CD14-positive monocyte (primary cell): ENCODE measurements around the gene COPB2. TPM values are rescaled to one million over a fixed set of nuclear protein-coding genes. Genes with fewer than 3 reads are reported as not detected.
A peak's percentile ranks its signal among the peaks of the same experiment; 100 is the strongest.

ENCODE experiments used
- DNase-seq, 3 donors: peaks; one replicate each; pipeline ENCODE4 v3.0.0-alpha.2; 2011 to 2022
- H2AFZ ChIP-seq: 2 replicates; pipeline ENCODE4 v1.6.0; 2012; ENCODE audit warnings: mild to moderate bottlenecking, low read depth, low read length, inconsistent platforms; ENCODE audit not compliant: insufficient read depth, poor library complexity, severe bottlenecking
- H3K27ac ChIP-seq, 2 donors: 1 replicate in 1 of 2; 2 replicates in 1 of 2; pipeline ENCODE4 v1.5.1; 2012 to 2013; ENCODE audit warnings: low read length in 2 of 2, control low read depth in 1 of 2, inconsistent platforms in 1 of 2, low read depth in 1 of 2, mild to moderate bottlenecking in 1 of 2
- H3K27me3 ChIP-seq, 2 donors: one replicate each; pipeline versions ENCODE4 v1.6.0 to v1.6.1; 2011 to 2013; ENCODE audit warnings: low read length in 2 of 2; ENCODE audit not compliant: control insufficient read depth in 2 of 2, insufficient read depth in 2 of 2
- H3K36me3 ChIP-seq, 2 donors: replicated peaks in 1 of 2; 1 replicate in 1 of 2; 2 replicates in 1 of 2; pipeline versions ENCODE4 v1.5.1 to v1.6.1; 2012 to 2013; ENCODE audit warnings: low read length in 2 of 2, control low read depth in 1 of 2, inconsistent platforms in 1 of 2, mild to moderate bottlenecking in 1 of 2; ENCODE audit not compliant: insufficient read depth in 2 of 2, control insufficient read depth in 1 of 2
- H3K4me1 ChIP-seq, 2 donors: 1 replicate in 1 of 2; 2 replicates in 1 of 2; pipeline versions ENCODE4 v1.5.1 to v1.6.1; 2012 to 2013; ENCODE audit warnings: low read length in 2 of 2, control low read depth in 1 of 2, inconsistent platforms in 1 of 2, mild to moderate bottlenecking in 1 of 2, moderate library complexity in 1 of 2; ENCODE audit not compliant: insufficient read depth in 2 of 2, control insufficient read depth in 1 of 2
- H3K4me2 ChIP-seq: replicated peaks from 2 replicates; pipeline ENCODE3; 2012; ENCODE audit warnings: low read length, moderate library complexity, mild to moderate bottlenecking; ENCODE audit not compliant: poor library complexity, severe bottlenecking; ENCODE audit errors: extremely low read depth
- H3K4me3 ChIP-seq, 3 experiments: fragments of 200-600 bp in 1 of 3; sonication (generic) in 1 of 3; replicated peaks in 1 of 3; 1 replicate in 2 of 3; 2 replicates in 1 of 3; pipeline ENCODE4 v1.5.1; 2011 to 2013; ENCODE audit warnings: low read length in 3 of 3, mild to moderate bottlenecking in 3 of 3, control low read depth in 2 of 3, low read depth in 2 of 3, inconsistent platforms in 1 of 3, moderate library complexity in 1 of 3
- H3K79me2 ChIP-seq: 2 replicates; pipeline ENCODE4 v1.6.0; 2012; ENCODE audit warnings: mild to moderate bottlenecking, control low read depth, inconsistent platforms, low read length, moderate library complexity; ENCODE audit not compliant: insufficient read depth
- H3K9ac ChIP-seq: 2 replicates; pipeline ENCODE4 v1.6.0; 2017; ENCODE audit warnings: low read length, mild to moderate bottlenecking; ENCODE audit not compliant: insufficient read depth, poor library complexity, severe bottlenecking
- H3K9me3 ChIP-seq, 2 donors: replicated peaks in 1 of 2; 1 replicate in 1 of 2; 2 replicates in 1 of 2; pipeline versions ENCODE4 v1.5.1 to v1.6.1; 2012 to 2013; ENCODE audit warnings: low read length in 2 of 2, control low read depth in 1 of 2; ENCODE audit not compliant: control insufficient read depth in 1 of 2, insufficient read depth in 1 of 2
- H4K20me1 ChIP-seq: 2 replicates; pipeline ENCODE4 v1.6.0; 2012; ENCODE audit warnings: mild to moderate bottlenecking, low read length, control low read depth, moderate library complexity; ENCODE audit not compliant: insufficient read depth
- H3K27ac Mint-ChIP-seq, 7 donors: one replicate each; pipeline ENCODE4 v1.8.0; 2020; ENCODE audit warnings: mild to moderate bottlenecking in 7 of 7, mixed read lengths in 7 of 7, moderate library complexity in 6 of 7, inconsistent platforms in 2 of 7
- H3K27me3 Mint-ChIP-seq, 3 donors: one replicate each; pipeline ENCODE4 v1.8.0; 2021 to 2022; ENCODE audit warnings: low read depth in 3 of 3, mild to moderate bottlenecking in 3 of 3, mixed read lengths in 3 of 3, moderate library complexity in 3 of 3, inconsistent platforms in 1 of 3
- H3K36me3 Mint-ChIP-seq, 2 donors: one replicate each; pipeline ENCODE4 v1.8.0; 2020; ENCODE audit warnings: mixed read lengths in 2 of 2, inconsistent platforms in 1 of 2, mild to moderate bottlenecking in 1 of 2
- H3K4me1 Mint-ChIP-seq: one replicate; pipeline ENCODE4 v1.8.0; 2020; ENCODE audit warnings: mild to moderate bottlenecking, mixed read lengths
- H3K4me3 Mint-ChIP-seq, 2 donors: one replicate each; pipeline ENCODE4 v1.8.0; 2020; ENCODE audit warnings: mild to moderate bottlenecking in 2 of 2, mixed read lengths in 2 of 2, moderate library complexity in 1 of 2
- H3K9me3 Mint-ChIP-seq, 7 donors: one replicate each; pipeline ENCODE4 v1.8.0; 2020 to 2022; ENCODE audit warnings: mixed read lengths in 7 of 7, mild to moderate bottlenecking in 6 of 7, moderate library complexity in 6 of 7, inconsistent platforms in 2 of 7
- CTCF ChIP-seq: fragments of 200-600 bp; IDR thresholded peaks from one replicate; pipeline ENCODE4 v1.8.0; 2022; ENCODE audit warnings: antibody characterized with exemption, mild to moderate bottlenecking
- WGBS: methylation state at CpG from one replicate; pipeline ENCODE4 v1.1.5; 2013; ENCODE audit warnings: missing lambda C conversion rate; ENCODE audit not compliant: insufficient coverage; 5-methylcytosine and 5-hydroxymethylcytosine counted together
- intact Hi-C, 2 donors: fragments of 100-400 bp; cut with micrococcal nuclease; formaldehyde crosslinking; loops; one replicate each; pipeline versions ENCODE4 v1.15.0 to v1.15.1; 2023
- polyA plus RNA-seq, 3 donors: library from polyadenylated mRNA; depleted of rRNA in 1 of 3; unstranded in 2 of 3; stranded (reverse) in 1 of 3; fragments of 300-500 nt in 2 of 3; fragments of >200 nt in 1 of 3; fragmentation: Illumina TruSeq in 2 of 3; gene quantifications; 1 replicate in 2 of 3; 2 replicates in 1 of 3; pipeline ENCODE4 v1.2.3, GENCODE V29; 2012 to 2021

The COPB2 gene
- polyA plus RNA-seq, 3 donors = 22.6 to 95.6 (median 76.9) TPM

- H3K4me3 Mint-ChIP-seq = no peak overlapping the region
- TF ChIP-seq CTCF = no peak
- H3K9me3 ChIP-seq = no peaks in the 10 kb centered on the region
- H3K9me3 Mint-ChIP-seq = peaks cover 0 to 5% (median under 1%) of the 10 kb centered on the region in 7 donors
- WGBS = no CpG with 5 or more reads among the region's 2 CpGs
- peaks cover 49 to 54% of the 10 kb centered on the region in 2 donors for H3K36me3 ChIP-seq
- H4K20me1 ChIP-seq = peaks cover 17% of the 10 kb centered on the region
- peaks cover 39% of the 10 kb centered on the region for H3K79me2 ChIP-seq
- H3K27ac ChIP-seq = no peak overlapping the region
- DNase-seq = no peak
- intact Hi-C loops = loop anchor here in 1 of 2 donors (5.0 kb wide), 1 partner anchor 41 kb away; the partner anchor contains the start of gene COPB2
- H3K27ac Mint-ChIP-seq = no peak overlapping the region
- no peak overlapping the region for H3K4me2 ChIP-seq
- H3K4me1 ChIP-seq = peaks cover 12 to 15% of the 10 kb centered on the region in 2 donors
- no peak overlapping the region for H3K4me3 ChIP-seq
- H3K27me3 ChIP-seq = no peaks in the 10 kb centered on the region
- no peaks in the 10 kb centered on the region for H3K27me3 Mint-ChIP-seq
- H2AFZ ChIP-seq = no peak overlapping the region
- peaks cover 2% of the 10 kb centered on the region for H3K4me1 Mint-ChIP-seq
- no peak overlapping the region for H3K9ac ChIP-seq
- peaks cover 41 to 47% of the 10 kb centered on the region in 2 donors for H3K36me3 Mint-ChIP-seq
These were observed 42.7 kb downstream of the COPB2 start for GRCh38 chr3:139346771-139347170.

GRCh38 chr3:139343895-139344856 lies 45.3 kb downstream of the COPB2 start, which contains the start of gene MRPS22:
Gene MRPS22, plus strand, starts transcription at chr3:139344020. Its CDS starts 7 bp downstream, at chr3:139344027.
- TF ChIP-seq CTCF = no peak
- peaks cover 17% of the 10 kb centered on the region for H4K20me1 ChIP-seq
- peak within 1 kb of the TSS; percentile 91 for H3K9ac ChIP-seq
- peaks cover 2% of the 10 kb centered on the region for H3K4me1 Mint-ChIP-seq
- H3K27ac ChIP-seq = peak within 1 kb of the TSS; percentile 89 to 95
- intact Hi-C loops = no loop called here
- H3K9me3 Mint-ChIP-seq = peaks cover 0 to 5% (median 2%) of the 10 kb centered on the region in 7 donors
- peaks cover 0 to 2% of the 10 kb centered on the region in 2 donors for H3K27me3 ChIP-seq
- H3K4me3 ChIP-seq = peak within 1 kb of the TSS; percentile 89 to 95 (median 89)
- peaks cover 19 to 23% of the 10 kb centered on the region in 2 donors for H3K36me3 Mint-ChIP-seq
- peaks cover 12 to 15% of the 10 kb centered on the region in 2 donors for H3K4me1 ChIP-seq
- peak within 1 kb of the TSS in 1 of 2 donors; percentile 16 for H3K4me3 Mint-ChIP-seq
- H3K4me2 ChIP-seq = peak within 1 kb of the TSS; percentile 94
- no peaks in the 10 kb centered on the region for H3K9me3 ChIP-seq
- 2% methylated on average over 34 of the region's 37 CpGs for WGBS
- DNase-seq = peak; percentile 74 to 83 (median 83)
- H3K36me3 ChIP-seq = peaks cover 24 to 28% of the 10 kb centered on the region in 2 donors
- peak within 1 kb of the TSS; percentile 96 for H2AFZ ChIP-seq
- peaks cover 39% of the 10 kb centered on the region for H3K79me2 ChIP-seq
- H3K27me3 Mint-ChIP-seq = no peaks in the 10 kb centered on the region
- peak within 1 kb of the TSS in 1 of 7 donors; percentile 6 for H3K27ac Mint-ChIP-seq
